ENCODE results near the gene PSTPIP2. TPM values are rescaled to one million over a fixed set of nuclear protein-coding genes. Genes with fewer than 3 reads are reported as not detected.

PSTPIP2 gene
- total RNA-seq, 1 experiment from 2014 or later: 0.39 TPM

DNA sequence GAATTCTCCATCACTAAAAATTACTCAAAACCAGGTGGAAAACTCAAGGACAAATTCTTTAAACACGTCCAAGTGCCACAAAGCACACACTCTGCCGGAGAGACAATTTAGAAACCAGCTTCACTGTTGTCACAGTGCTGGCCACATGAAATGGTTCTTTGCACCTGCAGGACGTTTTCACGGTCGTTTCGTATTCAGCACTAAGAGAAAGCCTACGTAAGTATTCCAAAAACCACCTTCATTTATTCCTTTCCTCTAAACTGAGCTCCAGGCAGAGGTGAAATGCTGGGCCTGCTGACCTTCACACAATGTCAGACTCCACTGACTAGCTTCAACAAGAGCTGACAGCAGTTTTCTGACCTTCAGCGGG is 25.4 kb upstream of the PSTPIP2 start:
- Histone ChIP-seq H3K4me3 (ENCODE audit: low read depth in 2 of 2, low read length in 2 of 2) (peak overlapping the region; percentile 78 to 85), H3K4me1 (ENCODE audit: control insufficient read depth, insufficient read depth, low read length) (peaks cover 10% of the 10 kb centered on the region), H3K27me3 (ENCODE audit: control insufficient read depth, insufficient read depth, low read length) (no peaks in the 10 kb centered on the region), H3K9me3 (ENCODE audit: control insufficient read depth, insufficient read depth, low read depth, low read length) (no peaks in the 10 kb centered on the region), H3K27ac (ENCODE audit: low read length) (peak overlapping the region; percentile 92), H3K36me3 (ENCODE audit: control insufficient read depth, insufficient read depth, low read length) (peaks cover 7% of the 10 kb centered on the region; the same call in 1 of the 2 replicates)
- ATAC-seq (no peak), DNase-seq (ENCODE audit: low read depth, low spot score) (no peak)
- TF ChIP-seq SIN3A (IDR thresholded peaks at IDR 0.05; ENCODE audit: borderline replicate concordance, insufficient read depth, low read depth, low read length) (no peak), TCF7L2 (IDR thresholded peaks at IDR 0.05; ENCODE audit: low read depth, low read length) (no peak), CTCF (IDR thresholded peaks at IDR 0.05) (no peak), REST (IDR thresholded peaks at IDR 0.05; ENCODE audit: insufficient read depth in 1 of 2, low read depth in 2 of 2, low read length in 1 of 2) (no peak), POLR2AphosphoS5 (IDR thresholded peaks at IDR 0.05; ENCODE audit: low read depth, low read length) (no peak)
- POLR2A ChIA-PET: no interaction called here
- BruUV-seq (replicated peaks): no TSS peak
- CTCF ChIA-PET: no interaction called here
- in situ Hi-C loops (cut with HindIII; ENCODE audit: low pct_unique_long_range_greater_than_20kb, low sequenced_read_pairs) (no loop called here), intact Hi-C loops (cut with micrococcal nuclease; ENCODE audit: unreplicated experiment) (no loop called here)

DNA sequence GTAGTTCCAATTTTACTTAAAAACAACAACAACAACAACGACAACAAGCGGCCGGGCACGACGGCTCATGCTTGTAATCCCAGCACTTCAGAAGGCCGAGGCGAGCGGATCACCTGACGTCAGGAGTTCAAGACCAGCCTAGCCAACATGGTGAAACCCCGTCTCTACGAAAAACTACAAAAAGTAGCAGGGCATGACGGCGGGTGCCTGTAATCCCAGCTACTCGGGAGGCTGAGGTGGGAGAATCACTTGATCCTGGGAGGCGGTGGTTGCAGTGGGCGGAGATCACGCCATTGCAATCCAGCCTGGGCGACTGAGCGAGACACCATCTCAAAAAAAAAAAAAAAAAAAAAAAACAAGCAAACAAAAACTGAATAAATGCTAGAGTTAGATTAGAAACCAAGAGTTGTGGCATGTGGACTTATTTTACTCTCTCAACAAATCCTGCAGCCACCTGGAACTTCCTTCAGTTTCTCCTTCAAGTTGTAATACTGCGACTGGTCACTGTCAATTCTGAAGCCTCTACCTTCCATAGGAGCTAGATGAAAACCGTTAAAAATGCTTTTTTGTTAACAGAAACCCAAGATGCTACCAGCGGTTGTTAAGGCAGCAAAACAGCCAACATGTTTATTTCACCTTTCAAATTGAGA is 24.7 kb upstream of the PSTPIP2 start:
- BruUV-seq (replicated peaks): TSS peak; percentile 88
- ChIA-PET CTCF (no interaction called here), POLR2A (interaction anchor here (0.7 kb wide), 1 partner anchor 134 kb away, joined by 7 read pairs; no protein-coding TSS in a partner anchor)
- intact Hi-C loops (cut with micrococcal nuclease; ENCODE audit: unreplicated experiment): no loop called here
- DNase-seq (ENCODE audit: low read depth, low spot score) (no peak), ATAC-seq (no peak)
- TF ChIP-seq TCF7L2 (IDR thresholded peaks at IDR 0.05; ENCODE audit: low read depth, low read length): no peak
- TF ChIP-seq POLR2AphosphoS5 (IDR thresholded peaks at IDR 0.05; ENCODE audit: low read depth, low read length): no peak
- no peak for TF ChIP-seq CTCF (IDR thresholded peaks at IDR 0.05)
- TF ChIP-seq SIN3A (IDR thresholded peaks at IDR 0.05; ENCODE audit: borderline replicate concordance, insufficient read depth, low read depth, low read length): no peak
- no peak for TF ChIP-seq REST (IDR thresholded peaks at IDR 0.05; ENCODE audit: insufficient read depth in 1 of 2, low read depth in 2 of 2, low read length in 1 of 2)
- no peaks in the 10 kb centered on the region for H3K9me3 ChIP-seq (ENCODE audit: control insufficient read depth, insufficient read depth, low read depth, low read length)
- peaks cover 10% of the 10 kb centered on the region for H3K4me1 ChIP-seq (ENCODE audit: control insufficient read depth, insufficient read depth, low read length)
- H3K36me3 ChIP-seq (ENCODE audit: control insufficient read depth, insufficient read depth, low read length): peaks cover 7% of the 10 kb centered on the region; the same call in 1 of the 2 replicates
- no peaks in the 10 kb centered on the region for H3K27me3 ChIP-seq (ENCODE audit: control insufficient read depth, insufficient read depth, low read length)
- peak overlapping the region; percentile 78 to 85 for H3K4me3 ChIP-seq (ENCODE audit: low read depth in 2 of 2, low read length in 2 of 2)
- peak overlapping the region; percentile 92 for H3K27ac ChIP-seq (ENCODE audit: low read length)
- in situ Hi-C loops (cut with HindIII; ENCODE audit: low pct_unique_long_range_greater_than_20kb, low sequenced_read_pairs): no loop called here
